Loucy (cell line): ENCODE results near the gene MAMLD1.

Experiments
- H2AFZ ChIP-seq: fragments of 200-600 bp; sonication (generic); 2 replicates; pipeline ENCODE4 v1.6.0; 2016; ENCODE audit warnings: antibody characterized with exemption, mild to moderate bottlenecking, low read length, moderate library complexity
- H3F3A ChIP-seq: fragments of 200-600 bp; 2 replicates; pipeline ENCODE4 v1.6.0; 2016; ENCODE audit warnings: antibody characterized with exemption, low read depth, mild to moderate bottlenecking
- H3K27me3 ChIP-seq: fragments of 200-600 bp; sonication (generic); 2 replicates; pipeline ENCODE4 v1.6.1; 2014; ENCODE audit warnings: low read length, mild to moderate bottlenecking; ENCODE audit not compliant: insufficient read depth, poor library complexity, severe bottlenecking
- H3K36me3 ChIP-seq: fragments of 200-600 bp; sonication (generic); 2 replicates; pipeline ENCODE4 v1.6.1; 2016; ENCODE audit warnings: low read length; ENCODE audit not compliant: insufficient read depth
- H3K4me1 ChIP-seq: fragments of 200-600 bp; sonication (generic); 2 replicates; pipeline ENCODE4 v1.5.1; 2014; ENCODE audit warnings: low read length, mild to moderate bottlenecking; ENCODE audit not compliant: insufficient read depth, poor library complexity, severe bottlenecking
- H3K4me2 ChIP-seq: fragments of 200-600 bp; sonication (generic); 2 replicates; pipeline ENCODE4 v1.6.0; 2014; ENCODE audit warnings: antibody characterized with exemption, low read length, low read depth, mild to moderate bottlenecking; ENCODE audit not compliant: poor library complexity, severe bottlenecking
- H3K4me3 ChIP-seq: fragments of 200-600 bp; sonication (generic); 2 replicates; pipeline ENCODE4 v1.5.1; 2014; ENCODE audit warnings: low read length, mild to moderate bottlenecking, mixed read lengths; ENCODE audit not compliant: poor library complexity, severe bottlenecking
- H3K79me2 ChIP-seq: fragments of 200-600 bp; sonication (generic); 2 replicates; pipeline ENCODE4 v1.6.1; 2014; ENCODE audit warnings: low read length; ENCODE audit not compliant: insufficient read depth
- H3K9ac ChIP-seq: fragments of 200-600 bp; sonication (generic); 2 replicates; pipeline ENCODE4 v1.6.0; 2014; ENCODE audit warnings: mild to moderate bottlenecking, low read depth, low read length, moderate library complexity; ENCODE audit not compliant: poor library complexity, severe bottlenecking
- H3K9me2 ChIP-seq: fragments of 200-600 bp; sonication (generic); replicated peaks from 2 replicates; pipeline ENCODE4 v1.6.1; 2016; ENCODE audit warnings: low read depth, low read length, mixed read lengths
- H3K9me3 ChIP-seq: fragments of 200-600 bp; sonication (generic); 2 replicates; pipeline ENCODE4 v1.6.1; 2014; ENCODE audit warnings: mild to moderate bottlenecking, antibody characterized with exemption, low read length, low read depth; ENCODE audit not compliant: insufficient read depth
- H4K20me1 ChIP-seq: fragments of 200-600 bp; sonication (generic); 2 replicates; pipeline ENCODE4 v1.6.0; 2014; ENCODE audit warnings: antibody characterized with exemption, low read length, mild to moderate bottlenecking; ENCODE audit not compliant: insufficient read depth, poor library complexity, severe bottlenecking
- EZH2phosphoT487 ChIP-seq: fragments of 200-600 bp; IDR thresholded peaks from 2 replicates; pipeline ENCODE4 v1.6.1; 2018; ENCODE audit warnings: antibody characterized with exemption, mild to moderate bottlenecking, moderate library complexity, borderline replicate concordance
- TF ChIP-seq, protein P1 (sequence below): fragments of 200-600 bp; sonication (generic); conservative IDR thresholded peaks from 2 replicates; pipeline ENCODE4 v1.5.1; 2014; ENCODE audit warnings: mild to moderate bottlenecking, antibody characterized with exemption, low read length

Gene MAMLD1

DNA sequence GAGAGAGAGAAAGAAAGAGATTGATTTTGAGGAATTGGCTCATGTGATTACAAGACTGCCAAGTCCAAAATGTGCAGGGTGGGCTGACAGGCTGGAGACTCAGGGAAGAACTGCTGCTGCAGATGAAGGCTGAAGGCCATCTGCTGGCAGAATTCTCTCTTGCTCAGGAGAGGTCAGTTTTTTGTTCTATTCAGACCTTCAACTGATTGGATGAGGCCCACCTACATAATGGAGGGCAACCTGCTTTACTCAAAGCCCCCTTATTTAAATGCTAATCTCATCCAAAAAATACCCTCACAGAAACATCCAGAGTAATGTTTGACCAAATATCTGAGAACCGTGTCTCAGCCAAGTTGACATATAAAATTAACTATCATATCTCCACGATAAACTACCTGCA, 38.2 kb upstream of the MAMLD1 start:
- no peaks in the 10 kb centered on the region for H3F3A ChIP-seq
- H3K9me2 ChIP-seq = no peaks in the 10 kb centered on the region
- no peak overlapping the region for H3K4me2 ChIP-seq
- H2AFZ ChIP-seq = no peak overlapping the region
- no peaks in the 10 kb centered on the region for H3K27me3 ChIP-seq
- H3K9me3 ChIP-seq = no peaks in the 10 kb centered on the region
- no peak overlapping the region for H3K9ac ChIP-seq
- H3K79me2 ChIP-seq = no peaks in the 10 kb centered on the region
- no peak for TF ChIP-seq EZH2phosphoT487
- peaks cover 25% of the 10 kb centered on the region for H3K4me1 ChIP-seq
- no peak overlapping the region for H3K4me3 ChIP-seq
- H4K20me1 ChIP-seq = no peaks in the 10 kb centered on the region
- H3K36me3 ChIP-seq = no peaks in the 10 kb centered on the region

DNA sequence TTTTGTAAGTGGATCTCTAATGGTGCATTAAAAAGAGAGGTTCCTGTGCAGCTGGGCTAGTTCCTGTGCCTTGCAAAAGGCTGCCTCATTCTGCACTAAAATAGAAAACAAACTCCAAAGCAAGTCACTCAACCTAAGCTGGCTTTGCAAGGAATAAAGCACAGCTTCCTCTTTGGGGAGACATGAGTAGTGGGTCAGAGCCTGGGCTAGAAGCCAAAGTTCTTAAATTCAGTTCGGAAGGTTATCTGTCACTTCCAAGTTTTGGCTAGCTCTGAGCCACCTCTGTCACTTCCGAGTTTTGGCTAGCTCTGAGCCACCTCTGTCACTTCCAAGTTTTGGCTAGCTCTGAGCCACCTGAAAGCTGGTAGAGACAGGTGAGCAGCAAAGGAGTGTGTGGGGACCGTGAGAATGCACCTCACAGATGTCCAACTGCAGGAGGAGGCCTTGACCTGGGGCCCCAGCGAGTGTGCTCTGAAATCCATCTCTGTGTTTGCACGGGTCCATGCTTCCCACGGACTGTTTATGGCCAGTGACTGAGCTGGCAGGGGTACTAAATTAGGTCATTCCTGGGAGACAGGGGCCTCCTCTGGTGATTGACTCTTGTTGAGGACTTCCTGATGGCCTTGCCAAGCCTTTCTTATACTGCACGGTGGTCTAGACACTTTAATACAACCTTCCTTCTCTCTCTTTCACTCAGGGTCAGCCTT, 36.4 kb upstream of the MAMLD1 start:
- H3K4me2 ChIP-seq = peak overlapping the region; percentile 46
- no peaks in the 10 kb centered on the region for H3K9me3 ChIP-seq
- H3K9me2 ChIP-seq = no peaks in the 10 kb centered on the region
- H3K36me3 ChIP-seq = no peaks in the 10 kb centered on the region
- no peak overlapping the region for H3K9ac ChIP-seq
- peaks cover 18% of the 10 kb centered on the region for H3K4me1 ChIP-seq
- peak overlapping the region; percentile 81 for H2AFZ ChIP-seq
- no peaks in the 10 kb centered on the region for H3K27me3 ChIP-seq
- no peaks in the 10 kb centered on the region for H4K20me1 ChIP-seq
- no peaks in the 10 kb centered on the region for H3K79me2 ChIP-seq
- no peak overlapping the region for H3K4me3 ChIP-seq
- H3F3A ChIP-seq = no peaks in the 10 kb centered on the region
- no peak for TF ChIP-seq EZH2phosphoT487
- TF ChIP-seq, protein P1, sequence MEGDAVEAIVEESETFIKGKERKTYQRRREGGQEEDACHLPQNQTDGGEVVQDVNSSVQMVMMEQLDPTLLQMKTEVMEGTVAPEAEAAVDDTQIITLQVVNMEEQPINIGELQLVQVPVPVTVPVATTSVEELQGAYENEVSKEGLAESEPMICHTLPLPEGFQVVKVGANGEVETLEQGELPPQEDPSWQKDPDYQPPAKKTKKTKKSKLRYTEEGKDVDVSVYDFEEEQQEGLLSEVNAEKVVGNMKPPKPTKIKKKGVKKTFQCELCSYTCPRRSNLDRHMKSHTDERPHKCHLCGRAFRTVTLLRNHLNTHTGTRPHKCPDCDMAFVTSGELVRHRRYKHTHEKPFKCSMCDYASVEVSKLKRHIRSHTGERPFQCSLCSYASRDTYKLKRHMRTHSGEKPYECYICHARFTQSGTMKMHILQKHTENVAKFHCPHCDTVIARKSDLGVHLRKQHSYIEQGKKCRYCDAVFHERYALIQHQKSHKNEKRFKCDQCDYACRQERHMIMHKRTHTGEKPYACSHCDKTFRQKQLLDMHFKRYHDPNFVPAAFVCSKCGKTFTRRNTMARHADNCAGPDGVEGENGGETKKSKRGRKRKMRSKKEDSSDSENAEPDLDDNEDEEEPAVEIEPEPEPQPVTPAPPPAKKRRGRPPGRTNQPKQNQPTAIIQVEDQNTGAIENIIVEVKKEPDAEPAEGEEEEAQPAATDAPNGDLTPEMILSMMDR = no peak

DNA sequence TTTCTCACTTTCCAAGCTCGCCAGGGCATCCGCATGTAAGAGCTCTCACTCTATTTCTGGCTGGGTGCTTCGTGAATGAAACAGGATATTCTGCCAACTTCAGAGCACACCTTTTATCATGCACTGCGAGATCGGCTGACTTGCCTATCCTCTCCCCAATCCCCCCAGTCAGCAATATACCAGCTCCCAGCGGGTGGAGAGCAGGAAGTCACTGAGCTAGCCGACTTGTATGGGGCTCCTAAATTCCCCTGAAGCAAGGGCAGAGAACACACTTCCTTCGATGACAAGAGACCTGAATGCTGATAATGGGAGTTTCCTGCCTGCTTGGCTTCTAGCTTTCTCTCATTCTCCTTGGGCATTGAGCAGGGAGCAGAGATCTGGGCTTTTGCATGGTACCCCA, 33.8 kb upstream of the MAMLD1 start:
- Histone ChIP-seq H3K9me3 (no peaks in the 10 kb centered on the region), H3F3A (no peaks in the 10 kb centered on the region), H3K4me1 (peaks cover 31% of the 10 kb centered on the region), H3K4me3 (no peak overlapping the region), H3K79me2 (no peaks in the 10 kb centered on the region), H3K9me2 (no peaks in the 10 kb centered on the region), H3K36me3 (no peaks in the 10 kb centered on the region), H3K27me3 (no peaks in the 10 kb centered on the region), H3K4me2 (no peak overlapping the region), H4K20me1 (no peaks in the 10 kb centered on the region), H3K9ac (no peak overlapping the region), H2AFZ (no peak overlapping the region; the same call in 1 of the 2 replicates)
- no peak for TF ChIP-seq EZH2phosphoT487
- TF ChIP-seq, protein P1 = no peak

DNA sequence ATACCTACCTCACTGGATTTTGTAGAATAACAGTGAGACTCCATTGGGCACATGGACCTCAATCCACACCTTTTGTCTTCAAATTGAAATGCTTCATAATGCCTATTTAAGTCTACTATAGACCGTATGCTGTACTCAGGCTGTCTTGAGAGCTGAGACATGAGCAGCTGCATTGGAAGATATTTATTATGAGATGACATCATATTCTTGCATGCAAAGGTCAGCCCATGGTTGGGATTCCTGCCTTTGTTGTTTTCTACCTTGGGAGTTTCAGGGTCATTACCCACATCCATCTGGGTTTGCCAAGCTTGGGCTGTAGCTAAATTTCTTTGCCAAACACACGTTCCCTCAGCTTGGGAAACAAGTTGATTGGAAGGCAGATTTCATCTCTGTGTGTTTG, 33.2 kb upstream of the MAMLD1 start:
- H3K9ac ChIP-seq = no peak overlapping the region
- TF ChIP-seq EZH2phosphoT487 = no peak
- TF ChIP-seq, protein P1 = no peak
- no peak overlapping the region for H3K4me2 ChIP-seq
- no peaks in the 10 kb centered on the region for H3K9me3 ChIP-seq
- no peak overlapping the region for H3K4me3 ChIP-seq
- peaks cover 31% of the 10 kb centered on the region for H3K4me1 ChIP-seq
- no peaks in the 10 kb centered on the region for H4K20me1 ChIP-seq
- H3K27me3 ChIP-seq = no peaks in the 10 kb centered on the region
- H3K36me3 ChIP-seq = no peaks in the 10 kb centered on the region
- no peaks in the 10 kb centered on the region for H3K9me2 ChIP-seq
- H3K79me2 ChIP-seq = no peaks in the 10 kb centered on the region
- H3F3A ChIP-seq = no peaks in the 10 kb centered on the region
- no peak overlapping the region for H2AFZ ChIP-seq
